MCF 10A (cell line): ENCODE results near the gene HAND2. TPM values are rescaled to one million over a fixed set of nuclear protein-coding genes. Genes with fewer than 3 reads are reported as not detected.

Experiments used
- BruUV-seq: library from RNA; stranded (reverse); fragments of 400-500 nt; replicated peaks from 2 replicates; lab custom pipeline; 2021; lab: Mats Ljungman, UMichigan
- CTCF ChIA-PET: fragments of 300-600 bp; sonication (Branson Sonifier 250); formaldehyde crosslinking; extraction: SDS; loops from one replicate; lab custom pipeline; 2021; ENCODE audit warnings: antibody characterized with exemption, inconsistent platforms; lab: Yijun Ruan, JAX
- POLR2A ChIA-PET: fragments of 300-600, 350-650 bp; sonication (Branson Sonifier 250); formaldehyde crosslinking; extraction: SDS; loops from one replicate; lab custom pipeline; 2020; ENCODE audit warnings: antibody characterized with exemption, inconsistent platforms; lab: Yijun Ruan, JAX
- DNase-seq: peaks from one replicate; pipeline ENCODE4 v3.0.0-alpha.2; 2018; ENCODE audit not compliant: unreplicated experiment
- H3K27ac Mint-ChIP-seq: one replicate; pipeline ENCODE4 v1.8.0; 2022; ENCODE audit warnings: mild to moderate bottlenecking, low read depth, mixed read lengths; ENCODE audit not compliant: unreplicated experiment
- H3K27me3 Mint-ChIP-seq: one replicate; pipeline ENCODE4 v1.8.0; 2022; ENCODE audit warnings: mixed read lengths; ENCODE audit not compliant: insufficient read depth, unreplicated experiment
- H3K36me3 Mint-ChIP-seq: one replicate; pipeline ENCODE4 v1.8.0; 2022; ENCODE audit warnings: mild to moderate bottlenecking, moderate library complexity, mixed read lengths; ENCODE audit not compliant: insufficient read depth, unreplicated experiment
- H3K4me1 Mint-ChIP-seq: one replicate; pipeline ENCODE4 v1.8.0; 2022; ENCODE audit warnings: mixed read lengths; ENCODE audit not compliant: insufficient read depth, unreplicated experiment
- H3K4me3 Mint-ChIP-seq: one replicate; pipeline ENCODE4 v1.8.0; 2022; ENCODE audit warnings: mild to moderate bottlenecking, moderate library complexity, mixed read lengths; ENCODE audit not compliant: unreplicated experiment
- H3K9me3 Mint-ChIP-seq: one replicate; pipeline ENCODE4 v1.8.0; 2022; ENCODE audit warnings: mixed read lengths; ENCODE audit not compliant: unreplicated experiment
- CTCF ChIP-seq: fragments of 200-600 bp; IDR thresholded peaks from one replicate; pipeline ENCODE4 v1.8.0; 2022; ENCODE audit warnings: antibody characterized with exemption, mild to moderate bottlenecking; ENCODE audit not compliant: unreplicated experiment
- intact Hi-C: fragments of 100-400 bp; cut with micrococcal nuclease; formaldehyde crosslinking; loops from 2 replicates; pipeline ENCODE4 v1.14.1; 2022
- total RNA-seq: library from RNA; stranded (reverse); gene quantifications from 2 replicates; pipeline ENCODE4 v1.2.3, GENCODE V29; 2022

The HAND2 gene
- total RNA-seq, 1 experiment from 2014 or later, result not detected

- BruUV-seq, result no TSS peak
- Mint-ChIP-seq H3K36me3 (no peaks in the 10 kb centered on the region), H3K27ac (no peak overlapping the region), H3K27me3 (peaks cover 5% of the 10 kb centered on the region), H3K4me1 (no peaks in the 10 kb centered on the region), H3K4me3 (no peak overlapping the region), H3K9me3 (no peaks in the 10 kb centered on the region)
- intact Hi-C loops, result no loop called here
- ChIA-PET CTCF (no interaction called here), POLR2A (no interaction called here)
- DNase-seq, result no peak
- no peak for TF ChIP-seq CTCF
Measured at GRCh38 chr4:173565281-173565680, 35.3 kb upstream of the HAND2 start.

GRCh38 chr4:173564461-173564860, 34.4 kb upstream of the HAND2 start:
- Mint-ChIP-seq H3K27ac (no peak overlapping the region), H3K36me3 (no peaks in the 10 kb centered on the region), H3K4me3 (no peak overlapping the region), H3K27me3 (peaks cover 10% of the 10 kb centered on the region), H3K9me3 (no peaks in the 10 kb centered on the region), H3K4me1 (no peaks in the 10 kb centered on the region)
- no peak for TF ChIP-seq CTCF
- ChIA-PET POLR2A (no interaction called here), CTCF (no interaction called here)
- intact Hi-C loops, result no loop called here
- no peak for DNase-seq
- no TSS peak for BruUV-seq

GRCh38 chr4:173560896-173561295, 30.9 kb upstream of the HAND2 start:
- Mint-ChIP-seq H3K9me3 (no peaks in the 10 kb centered on the region), H3K4me3 (no peak overlapping the region), H3K4me1 (no peaks in the 10 kb centered on the region), H3K36me3 (no peaks in the 10 kb centered on the region), H3K27me3 (peaks cover 39% of the 10 kb centered on the region), H3K27ac (no peak overlapping the region)
- DNase-seq, result no peak
- BruUV-seq, result no TSS peak
- CTCF ChIA-PET, result no interaction called here
- no peak for TF ChIP-seq CTCF
- POLR2A ChIA-PET, result interaction anchor here (0.5 kb wide), 1 partner anchor 371 kb away, joined by 3 read pairs; no protein-coding TSS in a partner anchor
- intact Hi-C loops, result no loop called here

GRCh38 chr4:173556398-173557131, 26.5 kb upstream of the HAND2 start:
- ChIA-PET CTCF (interaction anchor here (0.6 to 0.7 kb wide), 3 partner anchors 18 to 250 kb away, joined by 3 read pairs; no protein-coding TSS in a partner anchor), POLR2A (interaction anchor here (0.6 to 1.1 kb wide), 2 partner anchors 13 to 134 kb away, joined by 3 read pairs; no protein-coding TSS in a partner anchor)
- intact Hi-C loops, result no loop called here
- Mint-ChIP-seq H3K4me3 (no peak overlapping the region), H3K4me1 (no peaks in the 10 kb centered on the region), H3K9me3 (no peaks in the 10 kb centered on the region), H3K27me3 (peaks cover 59% of the 10 kb centered on the region), H3K36me3 (no peaks in the 10 kb centered on the region), H3K27ac (no peak overlapping the region)
- no TSS peak for BruUV-seq
- TF ChIP-seq CTCF, result no peak
- no peak for DNase-seq
